ENCODE results near the gene CCDC154. TPM values are rescaled to one million over a fixed set of nuclear protein-coding genes. Genes with fewer than 3 reads are reported as not detected.

Gene CCDC154
- total RNA-seq (0.25 and 0.75 TPM in 2 replicates), polyA plus RNA-seq (0.13 and 0.65 TPM in 2 replicates), polyA minus RNA-seq (1.4 TPM in 1 of 2 replicates, not detected in the other), Bru-seq, nascent RNA (percentile 10 among the genes with signal in this experiment), BruChase-seq, experiment 1, labeled RNA remaining after a 6-hour chase (percentile 41 among the genes with signal in this experiment), BruChase-seq, experiment 2, labeled RNA remaining after a 2-hour chase (percentile 18 among the genes with signal in this experiment)
- 0.13 TPM in 1 of 2 replicates, not detected in the other for polyA plus RNA-seq (2011; cell fraction: cytosol; rRNA removed)
- polyA plus RNA-seq (2011; cell fraction: nucleus; rRNA removed), result 1.7 and 2.5 TPM in 2 replicates
- polyA plus RNA-seq (2012), result 0.32 and 1.7 TPM in 2 replicates
- polyA minus RNA-seq (2011; cell fraction: cytosol; rRNA and poly(A)+ RNA removed), result not detected
- polyA minus RNA-seq (2011; cell fraction: nucleus; rRNA and poly(A)+ RNA removed), result 0.82 TPM in 1 of 2 replicates, not detected in the other
- long read RNA-seq, result 0 reads

- H3K4me1 ChIP-seq (ENCODE audit: control insufficient read depth, extremely low read depth, insufficient read depth, low read length), result no peaks in the 10 kb centered on the region
- no peak within 1 kb of the TSS for H3K9ac ChIP-seq (replicated peaks; ENCODE audit: extremely low read depth, insufficient read depth, low read length)
- H3K9me3 ChIP-seq (replicated peaks; ENCODE audit: control insufficient read depth, insufficient read depth, low read length), result no peaks in the 10 kb centered on the region
- FAIRE-seq, result no peak
- no peak within 1 kb of the TSS for H2AFZ ChIP-seq (ENCODE audit: low read depth, low read length)
- no peak within 1 kb of the TSS for H3K4me2 ChIP-seq (ENCODE audit: insufficient read depth, low read length)
- intact Hi-C loops (cut with micrococcal nuclease) (no loop called here), dilution Hi-C loops (cut with MboI; ENCODE audit: extremely low pct_ligation_motif_present, low sequenced_read_pairs) (no loop called here)
- H3K36me3 ChIP-seq (ENCODE audit: control insufficient read depth in 2 of 2, extremely low read depth in 1 of 2, insufficient read depth in 2 of 2, low read length in 2 of 2), result peaks cover 0 to 14% of the 10 kb centered on the region in 2 experiments
- no peak within 1 kb of the TSS for H3K27ac ChIP-seq (ENCODE audit: insufficient read depth, low read depth, low read length)
- no peaks in the 10 kb centered on the region for H3K27me3 ChIP-seq (ENCODE audit: control insufficient read depth in 2 of 2, insufficient read depth in 2 of 2, low read length in 2 of 2)
- H3K4me3 ChIP-seq (replicated peaks in 1 of 3; ENCODE audit: insufficient read depth in 1 of 3, low read depth in 1 of 3, low read length in 3 of 3), result no peak within 1 kb of the TSS
- no peaks in the 10 kb centered on the region for H4K20me1 ChIP-seq (replicated peaks; ENCODE audit: control insufficient read depth, extremely low read depth, insufficient read depth, low read length)
- DNase-seq (ENCODE audit: low read depth, low spot score), result no peak
- CTCF ChIA-PET, result interaction anchor here (2.0 kb wide), 1 partner anchor 143 kb away, joined by 5 read pairs; no protein-coding TSS in a partner anchor
- no TSS peak for BruUV-seq (replicated peaks)
- POLR2A ChIA-PET, result no interaction called here
- TF ChIP-seq POLR2A (IDR thresholded peaks at IDR 0.05; ENCODE audit: low read depth, low read length), result no peak
- TF ChIP-seq POLR2AphosphoS5 (IDR thresholded peaks at IDR 0.05; ENCODE audit: insufficient read depth, low read depth, low read length), result no peak
- no peak for TF ChIP-seq EZH2 (IDR thresholded peaks at IDR 0.05; ENCODE audit: borderline replicate concordance, low read depth, low read length, severe bottlenecking)
- no peak for TF ChIP-seq CTCF (IDR thresholded peaks at IDR 0.05; ENCODE audit: extremely low read depth in 1 of 2, insufficient read depth in 1 of 2, low read depth in 1 of 2, low read length in 2 of 2)
- no peak for TF ChIP-seq MYC (IDR thresholded peaks at IDR 0.05; ENCODE audit: low read depth, low read length)
- TF ChIP-seq FOS (IDR thresholded peaks at IDR 0.05; ENCODE audit: borderline replicate concordance, insufficient read depth, low read length), result no peak
- no peaks in the 10 kb centered on the region for H3K9me1 ChIP-seq (replicated peaks; ENCODE audit: control insufficient read depth, extremely low read depth, insufficient read depth, low read length)
- H3K79me2 ChIP-seq (ENCODE audit: control insufficient read depth, insufficient read depth, low read length), result no peaks in the 10 kb centered on the region
Observed at GRCh38 chr16:1443980-1444729, at the start of gene CCDC154. CCDC154 (minus strand) TSS chr16:1444556; CDS start chr16:1444322, 234 bp downstream.

Data from endothelial cell of umbilical vein (primary cell).